Sciatic nerve (tissue), 2 donors: ENCODE data around the gene RNU5B-1. TPM values are rescaled to one million over a fixed set of nuclear protein-coding genes. Genes with fewer than 3 reads are reported as not detected.
"Not testable (repeated sequence)": the region's sequence is repeated elsewhere in the genome, so short reads cannot be mapped to it uniquely, and the experiment has no call there.

Source experiments
- ATAC-seq: fragments of 200-7000 bp; cut with Tn5 transposase; one replicate; pipeline ENCODE4 v1.9.1; 2020; ENCODE audit warnings: mild to moderate bottlenecking, moderate library complexity
- DNase-seq: peaks from one replicate; pipeline ENCODE4 v3.0.0-alpha.2; 2020; ENCODE audit warnings: low spot score
- intact Hi-C: fragments of 100-400 bp; cut with DNase I; formaldehyde crosslinking; loops from one replicate; pipeline ENCODE4 v1.14.2; 2022
- total RNA-seq: library from RNA; stranded (reverse); fragmentation: NEBNext Ultra II Directional; extraction: Animal tissue kit (Norgen Biotek cat#: 25700); gene quantifications from one replicate; pipeline ENCODE4 v1.2.1, GENCODE V29; 2021
- donor health status: DM: no; HTN: no; CAD: no.
- donor health status: DM: no; HTN: no; CAD: no.

RNU5B-1 gene
- total RNA-seq, 1 donor from 2014 or later = 44.7 TPM

GRCh38 chr15:65336493-65337435, 32.3 kb downstream of the RNU5B-1 start:
- DNase-seq (no peak), ATAC-seq (no peak)
- intact Hi-C loops = no loop called here

- intact Hi-C loops = no loop called here
- ATAC-seq = no peak
- no peak for DNase-seq
Measured at GRCh38 chr15:65337436-65338070, 33.1 kb downstream of the RNU5B-1 start.

GRCh38 chr15:65338366-65338765, 33.9 kb downstream of the RNU5B-1 start:
- intact Hi-C loops = no loop called here
- no peak for DNase-seq
- ATAC-seq = no peak

- ATAC-seq (no peak), DNase-seq (no peak)
- intact Hi-C loops = no loop called here
Measured at GRCh38 chr15:65338823-65339222, 34.3 kb downstream of the RNU5B-1 start.

- intact Hi-C loops = no loop called here
- ATAC-seq (no peak), DNase-seq (no peak)
Measured at GRCh38 chr15:65339416-65339815, 34.9 kb downstream of the RNU5B-1 start.

GRCh38 chr15:65339920-65340319, 35.4 kb downstream of the RNU5B-1 start:
- DNase-seq = no peak
- ATAC-seq = no peak
- intact Hi-C loops = no loop called here

GRCh38 chr15:65342493-65342892, 38.0 kb downstream of the RNU5B-1 start:
- intact Hi-C loops = no loop called here
- DNase-seq = no peak
- ATAC-seq = no peak

- no peak for DNase-seq
- no peak for ATAC-seq
Measured at GRCh38 chr15:65343374-65343981, 39.0 kb downstream of the RNU5B-1 start.

GRCh38 chr15:65344214-65344913, 39.9 kb downstream of the RNU5B-1 start:
- ATAC-seq (no peak), DNase-seq (no peak)
- intact Hi-C loops = no loop called here

More at GRCh38 chr15:65343374-65343981, 39.0 kb downstream of the RNU5B-1 start:
- intact Hi-C loops = no loop called here

- no peak for ATAC-seq
- intact Hi-C loops = no loop called here
- DNase-seq = no peak
Measured at GRCh38 chr15:65344914-65345275, 40.4 kb downstream of the RNU5B-1 start.

- intact Hi-C loops = no loop called here
- DNase-seq (no peak), ATAC-seq (no peak)
Measured at GRCh38 chr15:65346856-65347598, 42.5 kb downstream of the RNU5B-1 start.

GRCh38 chr15:65347756-65348155, 43.3 kb downstream of the RNU5B-1 start:
- intact Hi-C loops, DNase-seq, ATAC-seq: not testable (repeated sequence)

GRCh38 chr15:65349338-65349737, 44.9 kb downstream of the RNU5B-1 start:
- no peak for DNase-seq
- ATAC-seq = no peak
- intact Hi-C loops = no loop called here

- ATAC-seq, DNase-seq, intact Hi-C loops: not testable (repeated sequence)
Measured at GRCh38 chr15:65351972-65352371, 47.5 kb downstream of the RNU5B-1 start.

Other genes with a start within 250 kb of the RNU5B-1 start
- 23.0 TPM for gene RASL12, start 236.7 kb upstream of the RNU5B-1 start, total RNA-seq
- 0.27 TPM for gene KBTBD13, start 227.9 kb upstream of the RNU5B-1 start, total RNA-seq
- gene UBAP1L, start 189.5 kb upstream of the RNU5B-1 start, total RNA-seq = 13.4 TPM
- 29.6 TPM for gene PDCD7, start 170.9 kb upstream of the RNU5B-1 start, total RNA-seq
- 49.8 TPM for gene CLPX, start 119.3 kb upstream of the RNU5B-1 start, total RNA-seq
- 37.9 TPM for gene CILP, start 93.2 kb upstream of the RNU5B-1 start, total RNA-seq
- gene PARP16, start 17.8 kb upstream of the RNU5B-1 start, total RNA-seq = 13.6 TPM
- not detected for gene RNU5A-1, start 8.6 kb upstream of the RNU5B-1 start, total RNA-seq
- not detected for gene IGDCC3, start 73.3 kb downstream of the RNU5B-1 start, total RNA-seq
- gene IGDCC4, start 118.3 kb downstream of the RNU5B-1 start, total RNA-seq = 3.2 TPM
- 39.4 TPM for gene DPP8, start 213.0 kb downstream of the RNU5B-1 start, total RNA-seq
- 45.4 TPM for gene HACD3, start 225.8 kb downstream of the RNU5B-1 start, total RNA-seq